GM10266 (cell line): Measurements from ENCODE around the gene ZFYVE28.

Experiments used
- DNase-seq: peaks from one replicate; pipeline ENCODE4 v3.0.0; 2012; ENCODE audit errors: extremely low spot score
- CTCF ChIP-seq: IDR thresholded peaks from 2 replicates; pipeline ENCODE4 v1.5.1; 2012; ENCODE audit warnings: mild to moderate bottlenecking, low read depth; ENCODE audit not compliant: control insufficient read depth, insufficient read depth; ENCODE audit errors: missing control alignments

ZFYVE28 gene

DNA sequence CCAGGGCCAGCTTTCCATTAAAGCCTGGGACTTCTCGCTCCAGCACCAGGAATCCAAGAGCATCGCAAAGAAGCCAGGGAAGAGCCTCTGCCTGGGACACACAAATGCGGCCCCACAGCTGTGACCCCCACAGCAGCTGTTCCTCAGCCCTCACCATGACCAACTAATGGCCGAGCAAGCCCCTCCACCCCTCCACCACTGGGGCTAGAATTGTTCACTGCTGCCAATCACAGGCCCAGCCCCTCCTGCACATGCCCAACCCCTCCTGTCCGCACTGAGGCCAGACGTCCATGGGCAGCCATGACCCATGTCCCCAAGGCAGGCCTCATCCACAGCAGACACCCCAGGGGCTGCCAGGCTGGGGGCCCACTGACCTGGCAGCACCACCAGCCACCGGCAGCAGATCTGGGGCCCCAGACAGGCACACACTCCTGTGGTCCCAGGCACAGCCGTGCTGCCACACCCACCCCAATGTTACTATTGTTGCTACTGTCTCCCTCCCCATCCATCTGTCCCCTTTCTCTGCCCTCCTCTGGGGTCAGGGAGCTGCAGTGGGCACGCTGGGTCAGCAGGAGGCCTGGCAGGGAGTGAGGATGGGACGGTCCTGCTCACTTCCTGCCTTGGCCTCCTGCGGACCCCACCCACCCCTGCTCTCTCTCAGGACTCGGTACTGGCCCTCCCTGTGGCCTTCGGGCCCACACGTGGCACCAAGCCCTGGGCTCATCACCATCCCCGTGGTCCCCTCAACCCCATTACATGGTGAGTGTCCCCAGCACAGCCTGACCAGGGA, 56.0 kb downstream of the ZFYVE28 start:
- DNase-seq = no peak
- no peak for TF ChIP-seq CTCF

GRCh38 chr4:2361366-2362265, 56.8 kb downstream of the ZFYVE28 start:
- no peak for TF ChIP-seq CTCF
- DNase-seq = no peak

DNA sequence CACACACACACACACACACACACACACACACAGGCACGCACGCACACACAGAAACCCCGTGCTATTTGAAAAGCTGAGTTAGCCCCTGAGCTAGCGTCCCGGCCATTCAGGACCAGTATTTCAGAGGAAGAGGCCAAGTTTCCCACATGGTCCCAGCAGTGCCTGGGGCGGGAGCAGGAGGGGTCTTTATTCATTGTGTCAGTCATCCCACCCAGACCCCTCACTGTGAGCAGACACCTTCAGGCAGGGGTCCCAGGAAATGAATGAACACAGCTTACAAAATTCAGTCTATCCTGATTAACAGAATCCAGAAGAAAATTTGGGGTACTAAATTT, 58.1 kb downstream of the ZFYVE28 start:
- DNase-seq = no peak
- TF ChIP-seq CTCF = no peak

DNA sequence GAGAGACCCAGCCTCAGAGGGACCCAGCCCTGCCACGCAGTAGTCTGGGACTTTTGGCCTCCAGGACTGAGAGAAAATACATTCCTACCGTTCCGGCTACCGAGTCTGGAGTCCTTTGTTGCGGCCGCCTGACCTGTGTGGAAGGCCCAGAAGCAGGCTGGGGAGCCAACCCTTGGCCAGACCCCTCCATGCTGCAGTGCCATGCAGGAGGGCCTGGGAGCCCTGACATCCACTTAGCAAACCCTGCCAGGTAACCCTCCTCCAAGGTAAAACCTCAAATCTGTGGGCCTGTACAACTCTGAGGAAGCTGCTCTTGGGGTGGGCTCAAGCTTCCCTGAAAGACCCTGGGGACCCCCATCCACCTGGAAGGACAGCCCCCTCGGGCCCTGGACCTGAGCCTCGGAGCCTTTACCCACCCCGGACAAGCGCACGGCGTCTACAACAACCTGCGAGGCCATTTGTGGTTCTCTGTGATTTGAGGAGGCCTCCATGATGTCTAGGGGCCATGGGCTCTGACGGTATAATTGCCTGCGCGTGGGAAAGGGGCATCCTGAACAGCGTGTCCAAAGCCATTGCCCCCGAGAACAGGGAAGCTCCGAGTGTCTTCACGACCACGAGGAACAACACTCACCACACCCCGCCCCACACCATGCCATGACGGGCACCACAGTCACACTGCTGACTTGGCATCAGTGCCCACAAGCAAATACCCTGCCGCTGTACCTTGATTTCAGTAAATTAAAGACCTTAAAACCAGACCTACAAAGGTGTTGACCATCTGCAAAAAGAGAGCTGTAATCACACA, 58.7 kb downstream of the ZFYVE28 start:
- no peak for TF ChIP-seq CTCF
- DNase-seq = no peak

DNA sequence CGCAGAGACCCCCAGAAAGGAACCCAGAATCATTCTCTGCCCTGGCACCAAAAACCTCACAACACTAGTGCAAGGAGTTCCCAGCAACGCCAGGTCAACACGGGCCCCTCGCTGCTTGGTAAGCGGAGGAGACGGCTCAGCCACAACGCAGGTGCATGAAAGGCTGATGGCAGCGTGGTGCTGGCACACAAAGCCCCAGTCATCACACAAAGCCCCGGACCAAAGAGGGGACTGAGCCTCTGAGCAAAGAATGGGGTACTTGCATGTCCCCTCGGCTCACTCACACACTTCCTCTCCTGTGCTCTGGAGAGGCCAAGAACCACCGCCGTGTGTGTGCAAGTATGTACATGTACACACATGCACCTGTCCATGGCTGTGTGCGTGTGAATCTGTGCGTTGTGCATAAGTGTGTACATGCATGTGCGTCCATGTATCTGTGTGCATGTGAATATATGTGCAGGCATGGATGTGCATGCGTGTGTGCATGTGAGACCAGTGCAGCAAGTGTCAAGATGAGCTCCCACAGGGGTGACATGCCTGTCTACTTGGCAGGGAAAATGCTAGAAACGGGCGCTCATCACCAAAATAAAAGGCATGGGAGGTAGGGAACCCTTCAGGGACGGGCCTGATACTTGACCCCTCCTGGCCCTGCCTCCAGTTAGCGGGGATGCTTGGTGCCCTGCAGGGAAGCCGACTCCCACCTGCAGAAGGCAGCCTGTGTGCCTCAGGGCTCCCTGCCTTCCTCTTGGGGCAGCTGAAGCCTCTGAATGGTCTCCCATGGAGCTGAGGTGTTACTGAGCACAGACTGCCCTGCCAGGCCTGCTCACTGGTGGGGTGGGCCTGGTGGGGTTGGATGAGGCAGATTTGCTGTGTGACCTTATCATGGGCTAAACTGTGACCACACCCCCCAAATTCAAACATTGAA, 60.4 kb downstream of the ZFYVE28 start:
- no peak for DNase-seq
- TF ChIP-seq CTCF = no peak

GRCh38 chr4:2356123-2357069, 62.0 kb downstream of the ZFYVE28 start:
- TF ChIP-seq CTCF = no peak
- no peak for DNase-seq
